ENCODE data around the gene COPZ2. TPM values are rescaled to one million over a fixed set of nuclear protein-coding genes. Genes with fewer than 3 reads are reported as not detected.

COPZ2 gene
- total RNA-seq, 1 experiment from 2014 or later: not detected

DNA sequence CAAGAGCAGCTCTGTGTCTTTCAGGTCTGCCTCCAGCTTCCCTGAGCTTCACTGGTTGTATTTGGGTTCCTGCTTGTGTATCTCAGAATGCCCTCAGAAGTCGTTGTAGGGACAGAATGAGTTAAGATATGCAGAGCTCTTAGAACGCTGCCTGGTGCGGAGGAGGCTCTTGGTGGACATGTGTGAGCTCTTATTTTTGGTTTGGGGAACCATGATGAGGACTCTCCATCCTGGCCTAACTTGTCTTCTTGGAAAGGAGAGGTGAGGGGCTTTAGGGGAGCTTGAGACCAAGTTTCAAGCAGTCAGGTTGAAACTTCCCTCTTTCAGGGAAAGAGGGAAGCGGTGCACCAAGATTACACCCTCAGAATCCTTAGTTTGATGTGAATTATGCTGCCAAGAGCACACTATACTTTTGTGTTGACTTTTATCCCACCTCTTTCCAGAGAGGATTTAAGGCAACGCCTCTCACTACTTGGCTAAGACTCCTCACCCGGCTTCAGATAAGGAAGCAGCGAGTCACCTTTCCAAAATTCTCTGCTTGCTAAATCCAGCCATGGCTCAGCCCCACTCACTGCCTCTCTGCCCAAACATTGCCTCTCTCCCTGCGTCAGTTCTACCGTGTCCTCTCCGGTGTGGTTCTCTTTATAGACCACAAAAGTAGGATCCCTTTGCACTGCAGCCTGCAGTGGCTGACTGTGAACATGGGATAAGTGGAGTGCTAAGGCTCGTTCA is 53.9 kb downstream of the COPZ2 start:
- Histone ChIP-seq H3K27ac (ENCODE audit: low read depth, low read length) (no peak overlapping the region), H3K9me3 (ENCODE audit: control insufficient read depth in 1 of 2, insufficient read depth in 1 of 2, low read depth in 1 of 2, low read length in 2 of 2) (no peaks in the 10 kb centered on the region), H3K9me2 (ENCODE audit: insufficient read depth) (no peaks in the 10 kb centered on the region), H3K4me2 (ENCODE audit: low read length) (no peak overlapping the region), H3K9ac (ENCODE audit: low read length) (no peak overlapping the region), H3K27me3 (ENCODE audit: insufficient read depth, low read length) (no peaks in the 10 kb centered on the region), H3K4me3 (replicated peaks in 1 of 2; ENCODE audit: low read depth in 1 of 2, low read length in 2 of 2) (no peak overlapping the region), H3K4me1 (ENCODE audit: control insufficient read depth in 1 of 2, insufficient read depth in 2 of 2, low read length in 2 of 2) (no peaks in the 10 kb centered on the region), H4K20me1 (ENCODE audit: insufficient read depth) (no peaks in the 10 kb centered on the region), H3K79me2 (ENCODE audit: insufficient read depth, low read length) (no peaks in the 10 kb centered on the region), H2AFZ (ENCODE audit: low read depth, low read length, poor library complexity, severe bottlenecking) (no peak overlapping the region), H3K36me3 (ENCODE audit: control insufficient read depth in 1 of 2, insufficient read depth in 2 of 2, low read length in 2 of 2) (peaks cover 38 to 39% of the 10 kb centered on the region in 2 experiments)
- RAD21 ChIA-PET (ENCODE audit: low non-redundant PET in 1 of 2, low total read pairs in 2 of 2, uncharacterized antibody in 2 of 2, unreplicated experiment in 2 of 2): no interaction called here
- ATAC-seq (no peak), DNase-seq (ENCODE audit: low read depth, low spot score) (no peak)
- no TSS peak for BruUV-seq (replicated peaks)
- POLR2A ChIA-PET: interaction anchor here (1.4 kb wide), 1 partner anchor 13 kb away, joined by 4 read pairs; no protein-coding TSS in a partner anchor
- intact Hi-C loops (cut with micrococcal nuclease): no loop called here
- CTCF ChIA-PET: no interaction called here
- TF ChIP-seq EGR1 (IDR thresholded peaks at IDR 0.05; ENCODE audit: low read depth): no peak
- TF ChIP-seq, protein P1, sequence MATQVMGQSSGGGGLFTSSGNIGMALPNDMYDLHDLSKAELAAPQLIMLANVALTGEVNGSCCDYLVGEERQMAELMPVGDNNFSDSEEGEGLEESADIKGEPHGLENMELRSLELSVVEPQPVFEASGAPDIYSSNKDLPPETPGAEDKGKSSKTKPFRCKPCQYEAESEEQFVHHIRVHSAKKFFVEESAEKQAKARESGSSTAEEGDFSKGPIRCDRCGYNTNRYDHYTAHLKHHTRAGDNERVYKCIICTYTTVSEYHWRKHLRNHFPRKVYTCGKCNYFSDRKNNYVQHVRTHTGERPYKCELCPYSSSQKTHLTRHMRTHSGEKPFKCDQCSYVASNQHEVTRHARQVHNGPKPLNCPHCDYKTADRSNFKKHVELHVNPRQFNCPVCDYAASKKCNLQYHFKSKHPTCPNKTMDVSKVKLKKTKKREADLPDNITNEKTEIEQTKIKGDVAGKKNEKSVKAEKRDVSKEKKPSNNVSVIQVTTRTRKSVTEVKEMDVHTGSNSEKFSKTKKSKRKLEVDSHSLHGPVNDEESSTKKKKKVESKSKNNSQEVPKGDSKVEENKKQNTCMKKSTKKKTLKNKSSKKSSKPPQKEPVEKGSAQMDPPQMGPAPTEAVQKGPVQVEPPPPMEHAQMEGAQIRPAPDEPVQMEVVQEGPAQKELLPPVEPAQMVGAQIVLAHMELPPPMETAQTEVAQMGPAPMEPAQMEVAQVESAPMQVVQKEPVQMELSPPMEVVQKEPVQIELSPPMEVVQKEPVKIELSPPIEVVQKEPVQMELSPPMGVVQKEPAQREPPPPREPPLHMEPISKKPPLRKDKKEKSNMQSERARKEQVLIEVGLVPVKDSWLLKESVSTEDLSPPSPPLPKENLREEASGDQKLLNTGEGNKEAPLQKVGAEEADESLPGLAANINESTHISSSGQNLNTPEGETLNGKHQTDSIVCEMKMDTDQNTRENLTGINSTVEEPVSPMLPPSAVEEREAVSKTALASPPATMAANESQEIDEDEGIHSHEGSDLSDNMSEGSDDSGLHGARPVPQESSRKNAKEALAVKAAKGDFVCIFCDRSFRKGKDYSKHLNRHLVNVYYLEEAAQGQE (IDR thresholded peaks at IDR 0.05; ENCODE audit: low read depth): no peak
- no peak for TF ChIP-seq CEBPB (IDR thresholded peaks at IDR 0.05; ENCODE audit: low read depth)
- TF ChIP-seq, protein P2, sequence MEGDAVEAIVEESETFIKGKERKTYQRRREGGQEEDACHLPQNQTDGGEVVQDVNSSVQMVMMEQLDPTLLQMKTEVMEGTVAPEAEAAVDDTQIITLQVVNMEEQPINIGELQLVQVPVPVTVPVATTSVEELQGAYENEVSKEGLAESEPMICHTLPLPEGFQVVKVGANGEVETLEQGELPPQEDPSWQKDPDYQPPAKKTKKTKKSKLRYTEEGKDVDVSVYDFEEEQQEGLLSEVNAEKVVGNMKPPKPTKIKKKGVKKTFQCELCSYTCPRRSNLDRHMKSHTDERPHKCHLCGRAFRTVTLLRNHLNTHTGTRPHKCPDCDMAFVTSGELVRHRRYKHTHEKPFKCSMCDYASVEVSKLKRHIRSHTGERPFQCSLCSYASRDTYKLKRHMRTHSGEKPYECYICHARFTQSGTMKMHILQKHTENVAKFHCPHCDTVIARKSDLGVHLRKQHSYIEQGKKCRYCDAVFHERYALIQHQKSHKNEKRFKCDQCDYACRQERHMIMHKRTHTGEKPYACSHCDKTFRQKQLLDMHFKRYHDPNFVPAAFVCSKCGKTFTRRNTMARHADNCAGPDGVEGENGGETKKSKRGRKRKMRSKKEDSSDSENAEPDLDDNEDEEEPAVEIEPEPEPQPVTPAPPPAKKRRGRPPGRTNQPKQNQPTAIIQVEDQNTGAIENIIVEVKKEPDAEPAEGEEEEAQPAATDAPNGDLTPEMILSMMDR (IDR thresholded peaks at IDR 0.05 in 2 of 3, conservative IDR thresholded peaks at IDR 0.05 in 1 of 3; ENCODE audit: borderline replicate concordance in 1 of 3, insufficient read depth in 1 of 3, low read depth in 2 of 3, low read length in 2 of 3): no peak
- TF ChIP-seq POLR2AphosphoS5 (IDR thresholded peaks at IDR 0.05; ENCODE audit: low read depth, low read length): no peak
- TF ChIP-seq EZH2 (IDR thresholded peaks at IDR 0.05): no peak
- TF ChIP-seq, protein P3, sequence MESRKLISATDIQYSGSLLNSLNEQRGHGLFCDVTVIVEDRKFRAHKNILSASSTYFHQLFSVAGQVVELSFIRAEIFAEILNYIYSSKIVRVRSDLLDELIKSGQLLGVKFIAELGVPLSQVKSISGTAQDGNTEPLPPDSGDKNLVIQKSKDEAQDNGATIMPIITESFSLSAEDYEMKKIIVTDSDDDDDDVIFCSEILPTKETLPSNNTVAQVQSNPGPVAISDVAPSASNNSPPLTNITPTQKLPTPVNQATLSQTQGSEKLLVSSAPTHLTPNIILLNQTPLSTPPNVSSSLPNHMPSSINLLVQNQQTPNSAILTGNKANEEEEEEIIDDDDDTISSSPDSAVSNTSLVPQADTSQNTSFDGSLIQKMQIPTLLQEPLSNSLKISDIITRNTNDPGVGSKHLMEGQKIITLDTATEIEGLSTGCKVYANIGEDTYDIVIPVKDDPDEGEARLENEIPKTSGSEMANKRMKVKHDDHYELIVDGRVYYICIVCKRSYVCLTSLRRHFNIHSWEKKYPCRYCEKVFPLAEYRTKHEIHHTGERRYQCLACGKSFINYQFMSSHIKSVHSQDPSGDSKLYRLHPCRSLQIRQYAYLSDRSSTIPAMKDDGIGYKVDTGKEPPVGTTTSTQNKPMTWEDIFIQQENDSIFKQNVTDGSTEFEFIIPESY (IDR thresholded peaks at IDR 0.05; ENCODE audit: extremely low read depth, insufficient replicate concordance, low read length): no peak
- TF ChIP-seq CBX3 (IDR thresholded peaks at IDR 0.05; ENCODE audit: low read depth): no peak
- TF ChIP-seq, protein P4, sequence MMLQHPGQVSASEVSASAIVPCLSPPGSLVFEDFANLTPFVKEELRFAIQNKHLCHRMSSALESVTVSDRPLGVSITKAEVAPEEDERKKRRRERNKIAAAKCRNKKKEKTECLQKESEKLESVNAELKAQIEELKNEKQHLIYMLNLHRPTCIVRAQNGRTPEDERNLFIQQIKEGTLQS (IDR thresholded peaks at IDR 0.05): no peak
- TF ChIP-seq ZFX (IDR thresholded peaks at IDR 0.05): no peak
- TF ChIP-seq EZH2phosphoT487 (IDR thresholded peaks at IDR 0.05; ENCODE audit: borderline replicate concordance): no peak
- TF ChIP-seq ZNF274 (IDR thresholded peaks at IDR 0.05; ENCODE audit: low read depth, low read length): no peak
- no peak for TF ChIP-seq SRF (IDR thresholded peaks at IDR 0.05; ENCODE audit: low read depth)

Measured in HCT116 (cell line).